Measurements from ENCODE around the gene CCDC71L.

DNA sequence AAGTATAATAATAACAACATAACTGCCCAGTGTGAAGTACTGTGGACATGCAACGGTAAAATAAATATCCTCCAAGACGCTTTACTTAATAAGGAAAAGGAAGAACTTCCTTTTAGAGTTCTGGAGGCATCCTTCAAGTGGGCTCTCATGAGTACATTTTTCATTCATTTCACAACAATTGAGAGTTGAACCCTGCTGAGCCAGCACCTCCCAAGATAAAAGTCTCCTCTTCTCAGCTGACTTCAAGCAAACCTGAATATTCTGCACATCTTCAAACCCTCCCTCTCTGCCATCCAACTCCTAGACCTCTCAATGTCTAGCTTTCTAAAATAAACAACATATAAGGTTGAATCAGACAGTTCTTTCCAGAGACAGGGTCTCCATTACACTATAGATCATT is 7.5 kb downstream of the CCDC71L start:
- TF ChIP-seq, protein P1, sequence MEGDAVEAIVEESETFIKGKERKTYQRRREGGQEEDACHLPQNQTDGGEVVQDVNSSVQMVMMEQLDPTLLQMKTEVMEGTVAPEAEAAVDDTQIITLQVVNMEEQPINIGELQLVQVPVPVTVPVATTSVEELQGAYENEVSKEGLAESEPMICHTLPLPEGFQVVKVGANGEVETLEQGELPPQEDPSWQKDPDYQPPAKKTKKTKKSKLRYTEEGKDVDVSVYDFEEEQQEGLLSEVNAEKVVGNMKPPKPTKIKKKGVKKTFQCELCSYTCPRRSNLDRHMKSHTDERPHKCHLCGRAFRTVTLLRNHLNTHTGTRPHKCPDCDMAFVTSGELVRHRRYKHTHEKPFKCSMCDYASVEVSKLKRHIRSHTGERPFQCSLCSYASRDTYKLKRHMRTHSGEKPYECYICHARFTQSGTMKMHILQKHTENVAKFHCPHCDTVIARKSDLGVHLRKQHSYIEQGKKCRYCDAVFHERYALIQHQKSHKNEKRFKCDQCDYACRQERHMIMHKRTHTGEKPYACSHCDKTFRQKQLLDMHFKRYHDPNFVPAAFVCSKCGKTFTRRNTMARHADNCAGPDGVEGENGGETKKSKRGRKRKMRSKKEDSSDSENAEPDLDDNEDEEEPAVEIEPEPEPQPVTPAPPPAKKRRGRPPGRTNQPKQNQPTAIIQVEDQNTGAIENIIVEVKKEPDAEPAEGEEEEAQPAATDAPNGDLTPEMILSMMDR (IDR thresholded peaks at IDR 0.05) = no peak
- no peak for TF ChIP-seq NFIC (IDR thresholded peaks at IDR 0.05; ENCODE audit: borderline replicate concordance)
- TF ChIP-seq EP300 (IDR thresholded peaks at IDR 0.05; ENCODE audit: borderline replicate concordance in 1 of 2, low read depth in 1 of 2, low read length in 1 of 2) = no peak
- no peak for TF ChIP-seq GABPA (IDR thresholded peaks at IDR 0.05; ENCODE audit: low read depth)
- TF ChIP-seq FOXM1 (IDR thresholded peaks at IDR 0.05; ENCODE audit: low read depth) = no peak
- TF ChIP-seq, protein P2, sequence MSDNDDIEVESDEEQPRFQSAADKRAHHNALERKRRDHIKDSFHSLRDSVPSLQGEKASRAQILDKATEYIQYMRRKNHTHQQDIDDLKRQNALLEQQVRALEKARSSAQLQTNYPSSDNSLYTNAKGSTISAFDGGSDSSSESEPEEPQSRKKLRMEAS (IDR thresholded peaks at IDR 0.05; ENCODE audit: low read depth) = no peak
